GM15510 (cell line): ENCODE results near the gene LY6G6C.

Experiments used
- POLR2A ChIP-seq: IDR thresholded peaks from 3 replicates; pipeline ENCODE4 v1.6.1; 2011; ENCODE audit warnings: borderline replicate concordance; ENCODE audit not compliant: insufficient read length; ENCODE audit errors: extremely low read depth

LY6G6C gene

DNA sequence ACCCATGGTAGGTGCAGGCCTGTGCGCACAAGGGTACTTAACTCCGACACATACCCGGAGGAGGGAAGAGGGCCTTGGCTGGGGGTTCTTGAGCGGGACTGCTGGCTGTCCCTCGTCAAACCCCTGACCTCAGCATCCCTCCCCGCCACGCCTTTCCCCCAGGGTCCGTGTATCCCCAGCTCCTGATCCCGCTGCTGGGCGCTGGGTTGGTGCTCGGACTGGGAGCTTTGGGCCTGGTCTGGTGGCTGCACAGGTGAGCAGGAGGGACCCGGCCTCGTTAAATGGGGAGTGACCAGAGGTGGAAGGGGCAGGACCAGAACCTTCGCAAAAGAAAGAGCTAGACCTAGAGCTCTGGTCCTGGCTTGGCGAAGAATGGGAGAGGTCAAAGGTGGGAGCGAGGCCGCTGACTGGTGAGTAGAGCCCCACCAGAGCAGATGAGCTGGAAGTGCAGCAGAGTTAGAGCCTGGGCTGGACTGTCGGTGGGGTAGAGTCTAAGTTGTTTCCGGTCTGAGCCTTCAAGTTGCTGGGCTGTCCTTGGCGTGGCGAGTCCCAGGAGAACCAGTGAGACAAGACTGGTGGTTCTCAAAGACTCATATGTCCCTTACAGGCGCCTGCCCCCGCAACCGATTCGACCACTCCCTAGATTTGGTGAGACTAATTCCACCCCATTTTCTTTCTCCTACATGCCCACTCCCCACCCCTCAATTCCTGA is 2.6 kb upstream of the LY6G6C start:
- no peak for TF ChIP-seq POLR2A

DNA sequence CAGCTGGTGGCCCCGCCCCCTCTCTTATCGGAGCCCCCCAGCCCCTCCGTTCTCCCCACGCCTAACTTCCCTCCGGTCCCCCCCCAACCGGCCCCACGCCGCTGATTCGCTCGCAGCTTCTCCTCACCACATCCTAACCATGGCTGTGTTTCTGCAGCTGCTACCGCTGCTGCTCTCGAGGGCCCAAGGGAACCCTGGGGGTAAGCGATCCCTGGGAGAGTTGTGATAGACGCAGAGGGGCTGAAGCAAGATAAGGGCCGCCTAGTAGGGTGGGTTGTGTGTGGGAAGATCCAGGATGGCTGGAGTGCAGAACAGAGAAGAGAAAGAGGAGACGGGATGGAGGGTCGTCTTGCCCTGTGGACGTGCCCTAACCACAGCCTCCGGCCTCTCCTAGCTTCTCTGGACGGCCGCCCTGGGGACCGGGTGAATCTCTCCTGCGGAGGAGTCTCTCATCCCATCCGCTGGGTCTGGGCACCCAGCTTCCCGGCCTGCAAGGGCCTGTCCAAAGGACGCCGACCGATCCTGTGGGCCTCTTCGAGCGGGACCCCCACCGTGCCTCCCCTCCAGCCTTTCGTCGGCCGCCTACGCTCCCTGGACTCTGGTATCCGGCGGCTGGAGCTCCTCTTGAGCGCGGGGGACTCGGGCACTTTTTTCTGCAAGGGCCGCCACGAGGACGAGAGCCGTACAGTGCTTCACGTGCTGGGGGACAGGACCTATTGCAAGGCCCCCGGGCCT is 1.9 kb upstream of the LY6G6C start, which contains the start of gene MPIG6B:
MPIG6B (plus strand) TSS at position 129 of the 735 bp plus-strand sequence; CDS start at position 140, 11 bp downstream.
- no peak for TF ChIP-seq POLR2A

- no peak for TF ChIP-seq POLR2A
Observed at GRCh38 chr6:31722173-31722572, 627 bp upstream of the LY6G6C start.

DNA sequence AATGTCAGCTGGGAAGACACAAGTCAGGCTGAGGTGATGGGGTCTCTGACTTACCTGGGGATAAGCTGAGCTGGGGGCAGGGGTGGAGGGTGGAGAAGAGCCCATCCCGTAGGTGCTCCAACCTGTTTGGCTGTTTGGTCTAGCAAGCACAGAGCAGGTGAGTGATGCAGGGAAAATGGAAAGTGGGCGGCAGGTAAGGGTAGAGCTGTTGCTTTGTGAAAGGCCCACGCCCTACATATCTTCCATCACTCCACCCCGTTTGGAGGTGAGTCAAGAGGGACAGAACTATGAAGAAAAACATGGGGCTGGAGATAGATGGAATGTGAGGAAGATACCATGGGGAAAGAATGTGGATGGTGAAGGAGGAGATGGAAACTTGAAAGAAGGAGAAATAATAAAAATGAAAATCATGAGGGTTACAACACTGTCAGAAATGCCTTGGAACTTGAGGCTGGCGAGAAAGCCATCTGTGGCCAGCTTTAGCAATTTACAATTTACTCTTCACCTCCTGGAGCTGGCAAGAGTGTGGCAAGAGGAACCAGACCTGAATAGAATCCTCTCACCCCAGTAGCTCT is 1.3 kb downstream of the LY6G6C start:
- TF ChIP-seq POLR2A: no peak

DNA sequence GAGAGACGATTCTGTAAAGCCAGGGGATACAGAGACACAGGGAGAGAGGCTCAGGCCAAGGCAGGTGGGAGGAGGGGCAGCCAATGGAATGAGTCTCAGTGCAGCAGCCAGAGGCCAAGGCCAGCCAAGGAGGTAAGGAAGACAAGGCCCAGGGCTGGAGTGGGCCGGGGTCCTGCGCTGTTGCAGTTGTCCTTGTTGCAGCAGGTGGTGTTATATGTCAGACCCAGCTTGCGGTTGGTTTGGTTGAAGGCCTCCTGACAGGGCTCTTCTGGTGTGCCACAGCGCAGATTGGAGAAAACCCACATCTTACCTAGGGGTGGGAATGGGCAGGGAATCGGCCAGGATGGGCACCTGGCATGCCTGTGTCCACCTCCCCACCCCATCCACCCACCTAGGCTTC is 2.5 kb downstream of the LY6G6C start:
- no peak for TF ChIP-seq POLR2A

GRCh38 chr6:31718265-31718664 is 3.3 kb downstream of the LY6G6C start:
- TF ChIP-seq POLR2A: no peak

- TF ChIP-seq POLR2A: no peak
Observed at GRCh38 chr6:31717499-31718222, 3.9 kb downstream of the LY6G6C start.

- TF ChIP-seq POLR2A: no peak
Observed at GRCh38 chr6:31715022-31715958, 6.3 kb downstream of the LY6G6C start, which contains the start of gene LY6G6D. LY6G6D (plus strand) TSS chr6:31715348; CDS start chr6:31715356, 8 bp downstream.

GRCh38 chr6:31713991-31714684 is 7.4 kb downstream of the LY6G6C start:
- TF ChIP-seq POLR2A: no peak

- no peak for TF ChIP-seq POLR2A
Observed at GRCh38 chr6:31713465-31713864, 8.1 kb downstream of the LY6G6C start.

DNA sequence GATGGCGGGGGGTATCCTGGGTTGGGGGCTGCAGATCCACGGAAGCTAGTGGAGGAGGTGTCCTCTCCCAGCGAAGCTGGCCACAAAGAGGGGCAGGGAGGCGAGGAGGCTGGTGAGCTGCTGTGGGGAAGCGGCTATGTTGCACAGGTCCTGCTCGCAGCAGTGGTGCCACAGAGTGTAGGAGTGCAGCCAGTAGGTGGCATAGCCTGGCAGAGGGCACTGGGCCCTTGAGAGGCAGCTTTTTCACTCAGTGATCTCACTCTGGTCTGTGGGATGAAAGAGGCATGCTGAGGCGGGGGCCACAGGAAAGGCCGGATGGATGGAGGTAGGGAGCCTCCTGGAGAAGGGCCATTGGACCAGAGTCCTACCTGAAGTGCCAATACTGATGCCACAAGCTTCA is 9.2 kb downstream of the LY6G6C start:
- TF ChIP-seq POLR2A: no peak

- no peak for TF ChIP-seq POLR2A
Observed at GRCh38 chr6:31711233-31711632, 10.3 kb downstream of the LY6G6C start.

DNA sequence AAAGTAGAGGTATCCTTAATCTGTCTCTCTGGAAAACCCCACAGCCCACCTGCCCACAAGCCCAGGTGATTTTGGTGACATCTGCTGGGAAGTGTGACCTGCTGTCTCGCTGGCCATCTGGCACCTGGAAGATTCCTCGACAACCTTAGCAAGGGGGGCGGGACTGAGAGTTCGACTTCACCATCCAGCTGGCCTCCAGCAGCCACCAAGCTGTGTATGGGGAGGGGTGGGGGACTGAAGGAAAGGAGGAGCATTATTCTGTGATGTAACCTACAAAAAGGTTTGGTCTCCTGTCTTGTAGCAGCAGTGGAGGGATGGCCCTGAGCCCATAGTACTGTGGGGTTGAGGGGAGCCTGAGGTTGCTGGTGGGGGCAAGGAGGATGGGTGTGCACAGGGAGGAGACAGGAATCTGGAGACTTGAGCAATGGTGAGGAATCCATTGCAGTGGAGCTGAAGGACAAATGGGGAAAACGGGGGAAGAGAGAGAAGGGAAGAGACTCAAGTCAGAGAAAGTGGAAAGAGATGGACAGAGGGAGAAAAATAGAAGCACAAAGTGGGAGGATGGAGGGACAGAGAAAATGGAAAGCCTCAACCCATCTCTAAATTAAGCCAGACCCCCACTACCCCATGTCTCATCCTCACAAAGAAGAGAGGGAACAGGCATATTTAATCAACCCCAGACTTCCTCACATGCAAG is 10.9 kb downstream of the LY6G6C start:
- TF ChIP-seq POLR2A: no peak
